A549 (cell line): ENCODE data around the gene EEIG1. TPM values are rescaled to one million over a fixed set of nuclear protein-coding genes. Genes with fewer than 3 reads are reported as not detected.

Experiments
- ATAC-seq, 2 experiments: fragments of 200-7000 bp in 1 of 2; fragments of >200 bp in 1 of 2; cut with Nextera tagmentation in 1 of 2; cut with Tn5 transposase in 1 of 2; 3 replicates each; pipeline versions ENCODE4 v1.8.0 to v1.9.1; 2018 to 2020; ENCODE audit warnings: mild to moderate bottlenecking in 1 of 2, moderate library complexity in 1 of 2
- CTCF ChIA-PET: fragments of 300-600 bp; sonication (Branson Sonifier 250); formaldehyde crosslinking; extraction: SDS; loops from one replicate; lab custom pipeline; 2021; ENCODE audit warnings: antibody characterized with exemption, inconsistent platforms; lab: Yijun Ruan, JAX
- POLR2A ChIA-PET: fragments of 350-600 bp; formaldehyde crosslinking; extraction: SDS; loops from one replicate; lab custom pipeline; 2021; ENCODE audit warnings: antibody characterized with exemption, inconsistent platforms; lab: Yijun Ruan, JAX
- DNase-seq, 2 experiments: peaks; one replicate each; pipeline versions ENCODE4 v3.0.0 to v3.0.0-alpha.2; 2011 to 2016; ENCODE audit warnings: low read depth in 1 of 2, low spot score in 1 of 2
- FAIRE-seq: peaks from 2 replicates; lab custom pipeline; 2011; peaks lifted over from hg19 to GRCh38; lab: Jason Lieb, UNC
- H3K27ac ChIP-seq, 2 experiments: fragments of >200 bp; sonication (Bioruptor Twin); formaldehyde crosslinking; 3 replicates each; pipeline ENCODE4 v1.5.1; 2016 to 2017
- H3K4me1 ChIP-seq: fragments of >200 bp; sonication (Bioruptor Twin); formaldehyde crosslinking; 3 replicates; pipeline ENCODE4 v1.6.1; 2016
- H3K4me2 ChIP-seq: fragments of >200 bp; sonication (Bioruptor Twin); formaldehyde crosslinking; 3 replicates; pipeline ENCODE4 v1.6.1; 2016
- H3K4me3 ChIP-seq: fragments of >200 bp; sonication (Bioruptor Twin); formaldehyde crosslinking; 3 replicates; pipeline ENCODE4 v1.5.1; 2016
- H3K9me3 ChIP-seq: fragments of >200 bp; sonication (Bioruptor Twin); formaldehyde crosslinking; 3 replicates; pipeline ENCODE4 v1.6.1; 2016
- CEBPB ChIP-seq, 2 experiments: fragments of >200 bp in 1 of 2; sonication (Bioruptor Twin) in 1 of 2; formaldehyde crosslinking in 1 of 2; IDR thresholded peaks; 2 replicates each; pipeline ENCODE4 v1.6.1; 2012 to 2016
- CHD2 ChIP-seq: fragments of 150-350 bp; IDR thresholded peaks from 2 replicates; pipeline ENCODE4 v1.6.1; 2014; ENCODE audit warnings: low read length; ENCODE audit not compliant: partially characterized antibody
- EHF ChIP-seq: fragments of 250-450 bp; sonication (Bioruptor Pico); IDR thresholded peaks from 2 replicates; pipeline ENCODE4 v1.5.0; 2020; ENCODE audit warnings: mild to moderate bottlenecking
- ELK1 ChIP-seq: fragments of 150-350 bp; IDR thresholded peaks from 2 replicates; pipeline ENCODE4 v1.6.1; 2014; ENCODE audit warnings: low read depth, mild to moderate bottlenecking, low read length
- EP300 ChIP-seq, 2 experiments: fragments of >200 bp; sonication (Bioruptor Twin); formaldehyde crosslinking; IDR thresholded peaks; 2 replicates in 1 of 2; 3 replicates in 1 of 2; pipeline ENCODE4 v1.6.1; 2016 to 2017
- ESRRA ChIP-seq: fragments of 150-350 bp; IDR thresholded peaks from 2 replicates; pipeline ENCODE4 v1.6.1; 2014; ENCODE audit warnings: mild to moderate bottlenecking, low read length, borderline replicate concordance
- HMGXB4 ChIP-seq: fragments of 250-450 bp; sonication (Bioruptor Pico); IDR thresholded peaks from 2 replicates; pipeline ENCODE4 v1.5.0; 2021; ENCODE audit warnings: mild to moderate bottlenecking, moderate library complexity, borderline replicate concordance
- HOXB5 ChIP-seq: fragments of 250-450 bp; sonication (Bioruptor Pico); IDR thresholded peaks from 2 replicates; pipeline ENCODE4 v1.5.0; 2020; ENCODE audit warnings: mild to moderate bottlenecking, moderate library complexity
- JUN ChIP-seq, 2 experiments: fragments of >200 bp; sonication (Bioruptor Twin); formaldehyde crosslinking; IDR thresholded peaks; 2 replicates in 1 of 2; 3 replicates in 1 of 2; pipeline ENCODE4 v1.6.1; 2016 to 2017
- MAFK ChIP-seq: fragments of 450-650 bp; IDR thresholded peaks from 2 replicates; pipeline ENCODE4 v1.6.1; 2014; ENCODE audit not compliant: partially characterized antibody
- MAZ ChIP-seq: fragments of 150-350 bp; IDR thresholded peaks from 2 replicates; pipeline ENCODE4 v1.6.1; 2014; ENCODE audit warnings: antibody characterized with exemption, low read depth, low read length, borderline replicate concordance
- NPAS2 ChIP-seq: fragments of 250-450 bp; sonication (Bioruptor Pico); IDR thresholded peaks from 2 replicates; pipeline ENCODE4 v1.8.0; 2022; ENCODE audit warnings: mild to moderate bottlenecking, moderate library complexity, borderline replicate concordance
- PBX3 ChIP-seq: IDR thresholded peaks from 2 replicates; pipeline ENCODE4 v1.6.1; 2012
- POLR2A ChIP-seq: IDR thresholded peaks from 2 replicates; pipeline ENCODE4 v1.6.1; 2012; ENCODE audit warnings: mild to moderate bottlenecking, low read length
- POLR2AphosphoS2 ChIP-seq: conservative IDR thresholded peaks from 2 replicates; pipeline ENCODE4 v1.6.1; 2012; ENCODE audit warnings: low read length, improper control_type of control experiment, inconsistent platforms
- RAD21 ChIP-seq, 2 experiments: fragments of >200 bp in 1 of 2; sonication (Bioruptor Twin) in 1 of 2; formaldehyde crosslinking in 1 of 2; IDR thresholded peaks in 1 of 2; conservative IDR thresholded peaks in 1 of 2; 2 replicates in 1 of 2; 3 replicates in 1 of 2; pipeline ENCODE4 v1.6.1; 2012 to 2018; ENCODE audit warnings: inconsistent platforms in 1 of 2
- RARB ChIP-seq: fragments of 250-450 bp; sonication (Bioruptor Pico); IDR thresholded peaks from 2 replicates; pipeline ENCODE4 v1.8.0; 2021; ENCODE audit warnings: mild to moderate bottlenecking, moderate library complexity
- RCOR1 ChIP-seq: fragments of 150-350 bp; IDR thresholded peaks from 2 replicates; pipeline ENCODE4 v1.6.1; 2014; ENCODE audit warnings: antibody characterized with exemption, low read length, low read depth
- RFX5 ChIP-seq: fragments of 450-650 bp; IDR thresholded peaks from 2 replicates; pipeline ENCODE4 v1.7.1; 2014; ENCODE audit warnings: antibody characterized with exemption, mild to moderate bottlenecking, moderate library complexity
- RNF2 ChIP-seq: fragments of 200-600 bp; sonication (generic); IDR thresholded peaks from 2 replicates; pipeline ENCODE4 v1.6.1; 2016; ENCODE audit warnings: low read depth, mild to moderate bottlenecking, antibody characterized with exemption, moderate library complexity, borderline replicate concordance
- SREBF2 ChIP-seq: fragments of 450-650 bp; IDR thresholded peaks from 2 replicates; pipeline ENCODE4 v1.6.1; 2014; ENCODE audit warnings: mild to moderate bottlenecking, moderate library complexity
- TFCP2L1 ChIP-seq: fragments of 250-450 bp; sonication (Bioruptor Pico); IDR thresholded peaks from 2 replicates; pipeline ENCODE4 v1.5.0; 2021; ENCODE audit warnings: mild to moderate bottlenecking
- ZC3H11A ChIP-seq: fragments of 450-650 bp; IDR thresholded peaks from 2 replicates; pipeline ENCODE4 v1.6.1; 2014; ENCODE audit warnings: antibody characterized with exemption, mild to moderate bottlenecking
- WGBS: methylation state at CpG from one replicate; pipeline ENCODE4 v1.1.6; 2017; ENCODE audit errors: missing lambda C conversion rate; 5-methylcytosine and 5-hydroxymethylcytosine counted together
- polyA plus RNA-seq, 4 experiments: library from polyadenylated mRNA; depleted of rRNA in 3 of 4; stranded (reverse); fragments of >200 nt; fragmentation: RNase III in 1 of 4; extraction: RNeasy Plus Mini Kit Qiagen cat#74134 plus additional on column Dnase treatment in 1 of 4; gene quantifications; 2 replicates in 3 of 4; 3 replicates in 1 of 4; pipeline ENCODE4 v1.2.3, GENCODE V29; 2011 to 2017
- TF ChIP-seq, protein P1 (sequence below): fragments of 200-600 bp; sonication (generic); IDR thresholded peaks from 2 replicates; pipeline ENCODE4 v1.6.1; 2016; ENCODE audit warnings: antibody characterized with exemption, mild to moderate bottlenecking, moderate library complexity

The EEIG1 gene
- polyA plus RNA-seq, 2 of the 4 experiments (the other 2 are of a cell fraction) = 30.3 to 33.0 TPM

GRCh38 chr9:127946728-127947127 lies 34.1 kb downstream of the EEIG1 start:
- Histone ChIP-seq H3K4me2 (no peak overlapping the region), H3K4me1 (peaks cover 22% of the 10 kb centered on the region), H3K9me3 (no peaks in the 10 kb centered on the region), H3K4me3 (no peak overlapping the region), H3K27ac (peak overlapping the region in 1 of 2 experiments; percentile 19; a peak in 2 of 6 replicates)
- CTCF ChIA-PET = interaction anchor here (0.9 to 35.7 kb wide), 5 partner anchors 13 to 138 kb away, joined by 3 to 827 read pairs (median 69); no protein-coding TSS in a partner anchor
- DNase-seq = no peak
- no peak for FAIRE-seq
- 92% methylated on average over 3 of the region's 3 CpGs for whole genome bisulfite sequencing
- TF ChIP-seq MAFK (no peak), RFX5 (no peak), SREBF2 (no peak), PBX3 (no peak), POLR2AphosphoS2 (no peak), NPAS2 (CRISPR knock-in tag) (no peak), ZC3H11A (no peak), EP300 (IDR thresholded peaks at IDR 0.05) (no peak), POLR2A (no peak)
- TF ChIP-seq, protein P1, sequence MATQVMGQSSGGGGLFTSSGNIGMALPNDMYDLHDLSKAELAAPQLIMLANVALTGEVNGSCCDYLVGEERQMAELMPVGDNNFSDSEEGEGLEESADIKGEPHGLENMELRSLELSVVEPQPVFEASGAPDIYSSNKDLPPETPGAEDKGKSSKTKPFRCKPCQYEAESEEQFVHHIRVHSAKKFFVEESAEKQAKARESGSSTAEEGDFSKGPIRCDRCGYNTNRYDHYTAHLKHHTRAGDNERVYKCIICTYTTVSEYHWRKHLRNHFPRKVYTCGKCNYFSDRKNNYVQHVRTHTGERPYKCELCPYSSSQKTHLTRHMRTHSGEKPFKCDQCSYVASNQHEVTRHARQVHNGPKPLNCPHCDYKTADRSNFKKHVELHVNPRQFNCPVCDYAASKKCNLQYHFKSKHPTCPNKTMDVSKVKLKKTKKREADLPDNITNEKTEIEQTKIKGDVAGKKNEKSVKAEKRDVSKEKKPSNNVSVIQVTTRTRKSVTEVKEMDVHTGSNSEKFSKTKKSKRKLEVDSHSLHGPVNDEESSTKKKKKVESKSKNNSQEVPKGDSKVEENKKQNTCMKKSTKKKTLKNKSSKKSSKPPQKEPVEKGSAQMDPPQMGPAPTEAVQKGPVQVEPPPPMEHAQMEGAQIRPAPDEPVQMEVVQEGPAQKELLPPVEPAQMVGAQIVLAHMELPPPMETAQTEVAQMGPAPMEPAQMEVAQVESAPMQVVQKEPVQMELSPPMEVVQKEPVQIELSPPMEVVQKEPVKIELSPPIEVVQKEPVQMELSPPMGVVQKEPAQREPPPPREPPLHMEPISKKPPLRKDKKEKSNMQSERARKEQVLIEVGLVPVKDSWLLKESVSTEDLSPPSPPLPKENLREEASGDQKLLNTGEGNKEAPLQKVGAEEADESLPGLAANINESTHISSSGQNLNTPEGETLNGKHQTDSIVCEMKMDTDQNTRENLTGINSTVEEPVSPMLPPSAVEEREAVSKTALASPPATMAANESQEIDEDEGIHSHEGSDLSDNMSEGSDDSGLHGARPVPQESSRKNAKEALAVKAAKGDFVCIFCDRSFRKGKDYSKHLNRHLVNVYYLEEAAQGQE = no peak
- TF ChIP-seq, all 56 proteins: peak for 0
- POLR2A ChIA-PET = no interaction called here
- no peak for ATAC-seq

GRCh38 chr9:127945942-127946341 lies 34.8 kb downstream of the EEIG1 start:
- no peak for ATAC-seq
- ChIA-PET POLR2A (no interaction called here), CTCF (interaction anchor here (1.5 to 35.7 kb wide), 7 partner anchors 13 to 153 kb away, joined by 5 to 827 read pairs (median 46); partner anchors contain the start of genes NAIF1 and SLC25A25)
- FAIRE-seq = no peak
- no peak for DNase-seq
- WGBS = 87% methylated on average over 9 of the region's 9 CpGs
- Histone ChIP-seq H3K4me2 (no peak overlapping the region), H3K9me3 (no peaks in the 10 kb centered on the region), H3K27ac (peak overlapping the region in 1 of 2 experiments; percentile 19; a peak in 1 of 6 replicates), H3K4me3 (no peak overlapping the region), H3K4me1 (peaks cover 18% of the 10 kb centered on the region; the same call in 2 of the 3 replicates)
- no peak for TF ChIP-seq HMGXB4
- TF ChIP-seq EHF (CRISPR knock-in tag) = no peak
- TF ChIP-seq RNF2 = no peak
- TF ChIP-seq RFX5 = no peak
- no peak for TF ChIP-seq TFCP2L1
- no peak for TF ChIP-seq CHD2
- no peak for TF ChIP-seq SREBF2
- no peak for TF ChIP-seq ESRRA
- no peak for TF ChIP-seq MAZ
- no peak for TF ChIP-seq MAFK
- no peak for TF ChIP-seq ELK1
- TF ChIP-seq RAD21 (conservative IDR thresholded peaks at IDR 0.05 in 1 of 2, IDR thresholded peaks at IDR 0.05 in 1 of 2) = no peak
- no peak for TF ChIP-seq CEBPB (IDR thresholded peaks at IDR 0.05)
- TF ChIP-seq JUN (IDR thresholded peaks at IDR 0.05) = no peak
- TF ChIP-seq HOXB5 = no peak
- no peak for TF ChIP-seq POLR2A
- no peak for TF ChIP-seq RARB (CRISPR knock-in tag)
- no peak for TF ChIP-seq RCOR1
